ENCODE data around the gene ZMYND8.
A peak's percentile ranks its signal among the peaks of the same experiment; 100 is the strongest.
"Not testable (repeated sequence)": the region's sequence is repeated elsewhere in the genome, so short reads cannot be mapped to it uniquely, and the experiment has no call there.

ZMYND8 gene

GRCh38 chr20:47286681-47287080, 69.8 kb downstream of the ZMYND8 start:
- no peak for DNase-seq (ENCODE audit: low spot score)

GRCh38 chr20:47285189-47285588, 71.3 kb downstream of the ZMYND8 start:
- DNase-seq (ENCODE audit: low spot score), result no peak

- no peak for DNase-seq (ENCODE audit: low spot score)
Observed at GRCh38 chr20:47284373-47284772, 72.1 kb downstream of the ZMYND8 start.

- no peak for DNase-seq (ENCODE audit: low spot score)
Observed at GRCh38 chr20:47283411-47283810, 73.1 kb downstream of the ZMYND8 start.

- no peak for DNase-seq (ENCODE audit: low spot score)
Observed at GRCh38 chr20:47282864-47283263, 73.6 kb downstream of the ZMYND8 start.

- no peak for DNase-seq (ENCODE audit: low spot score)
Observed at GRCh38 chr20:47281376-47281775, 75.1 kb downstream of the ZMYND8 start.

GRCh38 chr20:47280668-47281067, 75.8 kb downstream of the ZMYND8 start:
- no peak for DNase-seq (ENCODE audit: low spot score)

- DNase-seq (ENCODE audit: low spot score), result no peak
Observed at GRCh38 chr20:47280228-47280627, 76.3 kb downstream of the ZMYND8 start.

GRCh38 chr20:47278907-47279348, 77.6 kb downstream of the ZMYND8 start:
- DNase-seq (ENCODE audit: low spot score), result no peak

GRCh38 chr20:47277535-47277872, 79.0 kb downstream of the ZMYND8 start:
- DNase-seq (ENCODE audit: low spot score), result not testable (repeated sequence)

GRCh38 chr20:47276851-47277534, 79.5 kb downstream of the ZMYND8 start:
- no peak for DNase-seq (ENCODE audit: low spot score)

GRCh38 chr20:47276251-47276650, 80.2 kb downstream of the ZMYND8 start:
- DNase-seq (ENCODE audit: low spot score), result no peak

GRCh38 chr20:47275548-47275947, 81.0 kb downstream of the ZMYND8 start:
- no peak for DNase-seq (ENCODE audit: low spot score)

GRCh38 chr20:47274401-47275108, 81.9 kb downstream of the ZMYND8 start:
- no peak for DNase-seq (ENCODE audit: low spot score)

GRCh38 chr20:47273591-47274235, 82.8 kb downstream of the ZMYND8 start:
- DNase-seq (ENCODE audit: low spot score), result no peak

- DNase-seq (ENCODE audit: low spot score), result peak; percentile 80
Observed at GRCh38 chr20:47272893-47273590, 83.5 kb downstream of the ZMYND8 start.

- DNase-seq (ENCODE audit: low spot score), result no peak
Observed at GRCh38 chr20:47271046-47271615, 85.4 kb downstream of the ZMYND8 start.

- no peak for DNase-seq (ENCODE audit: low spot score)
Observed at GRCh38 chr20:47269309-47270165, 87.0 kb downstream of the ZMYND8 start.

GRCh38 chr20:47267621-47268020, 88.9 kb downstream of the ZMYND8 start:
- no peak for DNase-seq (ENCODE audit: low spot score)

- DNase-seq (ENCODE audit: low spot score), result no peak
Observed at GRCh38 chr20:47266847-47267515, 89.5 kb downstream of the ZMYND8 start.

GRCh38 chr20:47265984-47266383, 90.5 kb downstream of the ZMYND8 start:
- DNase-seq (ENCODE audit: low spot score), result no peak

All from iPS-NIHi11 (cell line).